ENCODE data around the gene ATRNL1.

DNA sequence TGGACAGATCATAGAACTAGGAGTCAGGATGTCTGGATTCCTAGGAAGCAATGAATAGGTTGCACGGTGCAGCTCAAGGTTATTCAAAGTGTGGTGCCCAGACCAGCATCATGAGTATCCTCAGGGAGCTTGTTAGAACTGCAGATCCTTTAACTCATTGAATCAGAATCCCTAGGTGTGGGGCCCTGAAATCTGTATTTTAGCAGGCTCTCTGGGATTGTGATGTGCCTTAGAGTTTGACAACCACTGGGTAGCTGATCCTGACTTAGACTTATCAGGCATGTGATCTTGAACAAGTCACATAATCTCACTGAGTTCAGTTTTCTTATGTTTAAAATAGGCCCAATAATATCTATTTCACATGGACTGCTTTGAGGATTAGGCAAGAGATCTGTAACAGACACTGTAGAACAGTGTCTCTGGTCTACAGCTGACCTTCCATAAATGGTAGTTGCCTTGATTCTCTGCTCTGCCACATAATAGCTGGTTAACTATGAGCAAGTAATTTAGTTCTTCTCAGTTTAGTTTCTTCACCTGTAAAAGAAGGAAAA is 46.4 kb upstream of the ATRNL1 start:
- TF ChIP-seq, protein P1, sequence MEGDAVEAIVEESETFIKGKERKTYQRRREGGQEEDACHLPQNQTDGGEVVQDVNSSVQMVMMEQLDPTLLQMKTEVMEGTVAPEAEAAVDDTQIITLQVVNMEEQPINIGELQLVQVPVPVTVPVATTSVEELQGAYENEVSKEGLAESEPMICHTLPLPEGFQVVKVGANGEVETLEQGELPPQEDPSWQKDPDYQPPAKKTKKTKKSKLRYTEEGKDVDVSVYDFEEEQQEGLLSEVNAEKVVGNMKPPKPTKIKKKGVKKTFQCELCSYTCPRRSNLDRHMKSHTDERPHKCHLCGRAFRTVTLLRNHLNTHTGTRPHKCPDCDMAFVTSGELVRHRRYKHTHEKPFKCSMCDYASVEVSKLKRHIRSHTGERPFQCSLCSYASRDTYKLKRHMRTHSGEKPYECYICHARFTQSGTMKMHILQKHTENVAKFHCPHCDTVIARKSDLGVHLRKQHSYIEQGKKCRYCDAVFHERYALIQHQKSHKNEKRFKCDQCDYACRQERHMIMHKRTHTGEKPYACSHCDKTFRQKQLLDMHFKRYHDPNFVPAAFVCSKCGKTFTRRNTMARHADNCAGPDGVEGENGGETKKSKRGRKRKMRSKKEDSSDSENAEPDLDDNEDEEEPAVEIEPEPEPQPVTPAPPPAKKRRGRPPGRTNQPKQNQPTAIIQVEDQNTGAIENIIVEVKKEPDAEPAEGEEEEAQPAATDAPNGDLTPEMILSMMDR (IDR thresholded peaks at IDR 0.05; ENCODE audit: low read length): no peak
- TF ChIP-seq EZH2 (IDR thresholded peaks at IDR 0.05; ENCODE audit: borderline replicate concordance, low read length): no peak

Measured in OCI-LY1 (cell line).